ENCODE measurements around the gene UBE3A.

- no peak for TF ChIP-seq CTCF (IDR thresholded peaks at IDR 0.05)
- no peak for TF ChIP-seq EP300 (IDR thresholded peaks at IDR 0.05)
- TF ChIP-seq POLR2A (IDR thresholded peaks at IDR 0.05; ENCODE audit: low read depth) = no peak
These were observed 106.5 kb downstream of the UBE3A start for GRCh38 chr15:25332306-25332705.

Measured in esophagus muscularis mucosa (tissue), 4 donors.